ENCODE results near the gene MYO1C. TPM values are rescaled to one million over a fixed set of nuclear protein-coding genes. Genes with fewer than 3 reads are reported as not detected.

MYO1C gene
- total and polyA plus RNA-seq, 2 of the 8 experiments (the other 6 are each of a cell fraction or from before 2014, with no cell fraction given), result 40.1 to 78.6 TPM

GRCh38 chr17:1455797-1456599, 36.5 kb downstream of the MYO1C start, which contains the start of gene CRK (continued):
- TF ChIP-seq JUND (IDR thresholded peaks at IDR 0.05; ENCODE audit: low read length) (0 out of 2 replicates have a peak, but pooled peaks have one; percentile 48), YY1 (IDR thresholded peaks at IDR 0.05; ENCODE audit: low read depth, low read length) (peak; percentile 99), RAD21 (IDR thresholded peaks at IDR 0.05 in 1 of 2, conservative IDR thresholded peaks at IDR 0.05 in 1 of 2; ENCODE audit: low read depth in 2 of 2, low read length in 2 of 2) (no peak), POLR2AphosphoS5 (IDR thresholded peaks at IDR 0.05; ENCODE audit: low read depth, low read length) (peak; percentile 65), ZNF274 (IDR thresholded peaks at IDR 0.05; ENCODE audit: borderline replicate concordance, extremely low read depth, low read length) (no peak), TCF12 (IDR thresholded peaks at IDR 0.05; ENCODE audit: low read depth, low read length) (no peak), SRF (IDR thresholded peaks at IDR 0.05; ENCODE audit: low read depth, low read length) (no peak), JUN (IDR thresholded peaks at IDR 0.05; ENCODE audit: low read depth, low read length) (no peak), E2F6 (IDR thresholded peaks at IDR 0.05) (no peak), RBBP5 (IDR thresholded peaks at IDR 0.05; ENCODE audit: borderline replicate concordance, low read depth, low read length) (no peak; the same call in 1 of the 2 replicates), BACH1 (IDR thresholded peaks at IDR 0.05; ENCODE audit: low read length) (no peak), CTBP2 (IDR thresholded peaks at IDR 0.05; ENCODE audit: borderline replicate concordance, insufficient read depth, insufficient read length, low read length) (no peak), TAF1 (IDR thresholded peaks at IDR 0.05; ENCODE audit: low read depth, low read length) (peak; percentile 92), CHD1 (IDR thresholded peaks at IDR 0.05; ENCODE audit: low read depth, low read length) (no peak), MAX (IDR thresholded peaks at IDR 0.05) (peak; percentile 64), GTF2F1 (IDR thresholded peaks at IDR 0.05; ENCODE audit: borderline replicate concordance, low read depth, low read length) (no peak; the same call in 1 of the 2 replicates), BCL11A (IDR thresholded peaks at IDR 0.05; ENCODE audit: low read depth in 2 of 2, low read length in 2 of 2) (no peak), KDM4A (IDR thresholded peaks at IDR 0.05; ENCODE audit: low read depth, low read length, severe bottlenecking) (peak; percentile 85), SIN3A (conservative IDR thresholded peaks at IDR 0.05 in 1 of 2, IDR thresholded peaks at IDR 0.05 in 1 of 2; ENCODE audit: low read depth in 1 of 2, low read length in 2 of 2) (peak; percentile 54 to 83; a peak in 2 of 4 replicates), SUZ12 (IDR thresholded peaks at IDR 0.05; ENCODE audit: low read length) (no peak), EP300 (IDR thresholded peaks at IDR 0.05; ENCODE audit: borderline replicate concordance in 1 of 2, low read depth in 2 of 2, low read length in 2 of 2) (no peak), TAF7 (optimal IDR thresholded peaks at IDR 0.05; ENCODE audit: borderline replicate concordance, low read depth, low read length) (peak; percentile 72), KDM1A (IDR thresholded peaks at IDR 0.05; ENCODE audit: borderline replicate concordance, low read length) (no peak)
